ENCODE data around the gene TP53TG3E.
"Not testable (repeated sequence)": the region's sequence is repeated elsewhere in the genome, so short reads cannot be mapped to it uniquely, and the experiment has no call there.

Gene TP53TG3E, protein sequence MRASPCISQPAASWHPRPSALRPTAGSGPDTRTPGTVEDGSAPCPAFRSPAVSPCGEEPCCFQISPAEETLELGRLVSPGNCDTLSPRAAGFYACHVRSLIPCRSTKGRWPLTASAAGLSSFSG

GRCh38 chr16:33304006-33304405 lies at the start of gene TP53TG3E:
TP53TG3E (plus strand) TSS chr16:33304306; CDS start chr16:33304374, 68 bp downstream.
- H3K4me3 ChIP-seq (ENCODE audit: low read depth, low read length): not testable (repeated sequence)

DNA sequence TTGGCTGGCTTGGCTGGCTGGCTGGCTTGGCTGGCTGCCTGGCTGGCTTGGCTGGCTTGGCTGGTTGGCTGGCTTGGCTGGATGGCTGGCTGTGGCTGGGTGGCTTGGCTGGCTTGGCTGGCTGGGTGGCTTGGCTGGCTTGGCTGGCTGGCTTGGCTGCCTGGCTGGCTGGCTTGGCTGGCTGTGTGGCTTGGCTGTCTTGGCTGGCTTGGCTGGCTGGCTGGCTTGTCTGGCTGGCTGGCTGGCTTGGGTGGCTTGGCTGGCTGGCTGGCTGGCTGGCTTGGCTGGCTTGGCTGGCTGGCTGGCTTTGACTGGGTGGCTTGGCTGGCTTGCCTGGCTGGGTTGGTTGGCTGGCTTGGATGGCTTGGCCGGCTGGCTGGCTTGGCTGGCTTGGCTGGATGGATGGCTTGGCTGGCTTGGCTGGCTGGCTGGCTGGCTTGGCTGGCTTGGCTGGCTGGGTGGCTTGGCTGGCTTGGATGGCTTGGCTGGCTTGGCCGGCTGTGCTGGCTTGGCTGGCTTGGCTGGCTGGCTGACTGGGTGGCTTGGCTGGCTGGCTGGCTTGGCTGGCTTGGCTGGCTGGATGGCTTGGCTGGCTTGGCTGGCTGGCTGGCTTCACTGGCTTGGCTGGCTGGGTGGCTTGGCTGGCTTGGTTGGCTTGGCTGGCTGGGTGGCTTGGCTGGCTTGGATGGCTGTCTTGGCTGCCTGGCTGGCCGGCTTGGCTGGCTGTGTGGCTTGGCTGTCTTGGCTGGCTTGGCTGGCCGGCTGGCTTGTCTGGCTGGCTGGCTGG lies 32.3 kb downstream of the TP53TG3E start:
- H3K4me3 ChIP-seq (ENCODE audit: low read depth, low read length): not testable (repeated sequence)

GRCh38 chr16:33337627-33338542 lies 33.8 kb downstream of the TP53TG3E start:
- not testable (repeated sequence) for H3K4me3 ChIP-seq (ENCODE audit: low read depth, low read length)

- H3K4me3 ChIP-seq (ENCODE audit: low read depth, low read length): not testable (repeated sequence)
Measured at GRCh38 chr16:33338543-33338951, 34.4 kb downstream of the TP53TG3E start.

- H3K4me3 ChIP-seq (ENCODE audit: low read depth, low read length): not testable (repeated sequence)
Measured at GRCh38 chr16:33339093-33340061, 35.3 kb downstream of the TP53TG3E start.

Measured in GM12875 (cell line).